ENCODE results near the gene RXRA.

RXRA gene

DNA sequence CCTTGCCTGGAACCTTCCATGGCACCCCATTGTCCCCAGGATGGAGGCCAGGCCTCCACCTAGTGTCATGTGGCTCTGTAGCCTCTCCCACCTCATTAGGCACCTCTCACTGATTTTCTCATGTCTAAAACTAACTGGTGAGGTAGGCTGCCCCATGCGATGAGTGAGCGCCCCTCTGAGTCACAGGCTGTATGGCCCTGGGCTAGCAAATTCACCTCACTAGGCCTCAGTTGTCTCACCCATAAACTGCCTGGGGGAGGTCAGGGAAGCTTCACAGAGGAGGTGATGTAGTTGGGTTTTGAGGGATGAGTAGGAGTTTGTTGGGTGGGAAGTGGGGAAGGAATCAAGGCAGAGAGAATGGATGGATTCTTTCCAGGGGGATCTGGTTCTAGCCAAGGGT, 8.8 kb downstream of the RXRA start:
- Mint-ChIP-seq H3K27me3 (ENCODE audit: low read depth, poor library complexity) (peaks cover 2% of the 10 kb centered on the region), H3K4me3 (no peak overlapping the region), H3K9me3 (no peaks in the 10 kb centered on the region), H3K36me3 (ENCODE audit: low read depth) (no peaks in the 10 kb centered on the region), H3K27ac (no peak overlapping the region), H3K4me1 (peaks cover 47% of the 10 kb centered on the region)
- no peak for DNase-seq
- TF ChIP-seq, protein P1, sequence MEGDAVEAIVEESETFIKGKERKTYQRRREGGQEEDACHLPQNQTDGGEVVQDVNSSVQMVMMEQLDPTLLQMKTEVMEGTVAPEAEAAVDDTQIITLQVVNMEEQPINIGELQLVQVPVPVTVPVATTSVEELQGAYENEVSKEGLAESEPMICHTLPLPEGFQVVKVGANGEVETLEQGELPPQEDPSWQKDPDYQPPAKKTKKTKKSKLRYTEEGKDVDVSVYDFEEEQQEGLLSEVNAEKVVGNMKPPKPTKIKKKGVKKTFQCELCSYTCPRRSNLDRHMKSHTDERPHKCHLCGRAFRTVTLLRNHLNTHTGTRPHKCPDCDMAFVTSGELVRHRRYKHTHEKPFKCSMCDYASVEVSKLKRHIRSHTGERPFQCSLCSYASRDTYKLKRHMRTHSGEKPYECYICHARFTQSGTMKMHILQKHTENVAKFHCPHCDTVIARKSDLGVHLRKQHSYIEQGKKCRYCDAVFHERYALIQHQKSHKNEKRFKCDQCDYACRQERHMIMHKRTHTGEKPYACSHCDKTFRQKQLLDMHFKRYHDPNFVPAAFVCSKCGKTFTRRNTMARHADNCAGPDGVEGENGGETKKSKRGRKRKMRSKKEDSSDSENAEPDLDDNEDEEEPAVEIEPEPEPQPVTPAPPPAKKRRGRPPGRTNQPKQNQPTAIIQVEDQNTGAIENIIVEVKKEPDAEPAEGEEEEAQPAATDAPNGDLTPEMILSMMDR (IDR thresholded peaks at IDR 0.05), result no peak

DNA sequence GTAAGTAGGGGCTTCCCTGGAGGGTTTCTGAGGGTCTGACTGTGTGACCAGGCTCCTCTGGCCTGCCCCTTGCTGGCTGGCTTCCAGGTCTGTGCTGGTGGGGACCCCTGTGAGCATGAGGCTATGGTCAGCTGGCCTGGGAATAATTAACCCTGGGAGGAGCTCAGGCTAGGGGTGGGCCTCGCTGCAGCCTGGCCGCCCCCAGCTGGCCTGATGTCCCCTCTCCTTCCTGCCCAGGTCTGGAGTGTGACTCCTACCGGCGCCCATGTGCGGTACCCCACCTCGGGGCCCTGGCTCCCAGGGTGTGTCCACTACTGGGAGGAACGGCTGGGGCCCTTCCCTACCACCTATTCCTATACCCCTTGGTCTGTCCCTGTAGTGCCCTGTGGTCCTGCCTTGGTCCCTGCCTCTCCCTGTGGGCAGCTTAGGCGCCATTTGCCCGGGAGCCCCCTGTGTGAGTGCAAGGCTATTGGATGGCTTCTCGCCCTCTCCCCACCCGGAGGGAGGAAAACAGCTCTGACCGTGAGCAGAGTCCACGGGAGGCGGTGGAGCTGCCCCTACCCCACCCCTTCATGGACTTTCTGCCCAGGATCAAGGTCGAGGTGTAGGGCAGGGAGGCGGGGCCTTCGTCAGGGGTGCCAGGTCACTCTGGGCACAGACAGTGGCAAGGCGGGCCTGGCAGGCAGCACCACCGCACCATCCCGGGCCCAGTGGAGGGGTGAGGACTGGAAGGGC, 9.4 kb downstream of the RXRA start:
- H3K4me1 Mint-ChIP-seq, result peaks cover 42% of the 10 kb centered on the region
- H3K36me3 Mint-ChIP-seq (ENCODE audit: low read depth), result no peaks in the 10 kb centered on the region
- no peak overlapping the region for H3K4me3 Mint-ChIP-seq
- H3K27me3 Mint-ChIP-seq (ENCODE audit: low read depth, poor library complexity), result peaks cover 5% of the 10 kb centered on the region
- H3K9me3 Mint-ChIP-seq, result no peaks in the 10 kb centered on the region
- TF ChIP-seq, protein P1 (IDR thresholded peaks at IDR 0.05), result no peak
- no peak overlapping the region for H3K27ac Mint-ChIP-seq
- no peak for DNase-seq

DNA sequence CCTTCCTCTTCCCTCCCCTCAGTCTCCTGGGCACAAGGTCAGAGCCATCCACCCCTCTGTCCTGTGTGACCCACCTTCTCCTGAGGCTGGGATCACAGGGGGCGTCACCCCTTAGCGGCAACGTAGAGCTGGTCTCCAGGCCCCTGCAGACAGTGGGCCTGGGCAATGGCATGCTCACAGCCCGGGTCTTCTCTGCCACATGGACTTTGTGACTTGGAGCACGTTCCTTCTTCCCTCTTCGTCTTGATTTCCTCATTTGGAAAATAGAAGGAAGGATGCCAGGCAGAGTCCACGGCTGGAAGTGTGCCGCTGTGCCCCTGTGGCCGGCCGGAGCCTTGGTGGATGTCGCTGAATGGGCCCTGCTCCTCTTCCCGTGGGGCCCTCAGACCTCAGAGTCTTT, 10.0 kb downstream of the RXRA start:
- Mint-ChIP-seq H3K9me3 (no peaks in the 10 kb centered on the region), H3K27ac (no peak overlapping the region), H3K4me3 (no peak overlapping the region), H3K4me1 (peaks cover 36% of the 10 kb centered on the region), H3K36me3 (ENCODE audit: low read depth) (no peaks in the 10 kb centered on the region), H3K27me3 (ENCODE audit: low read depth, poor library complexity) (peaks cover 5% of the 10 kb centered on the region)
- TF ChIP-seq, protein P1 (IDR thresholded peaks at IDR 0.05), result no peak
- no peak for DNase-seq

DNA sequence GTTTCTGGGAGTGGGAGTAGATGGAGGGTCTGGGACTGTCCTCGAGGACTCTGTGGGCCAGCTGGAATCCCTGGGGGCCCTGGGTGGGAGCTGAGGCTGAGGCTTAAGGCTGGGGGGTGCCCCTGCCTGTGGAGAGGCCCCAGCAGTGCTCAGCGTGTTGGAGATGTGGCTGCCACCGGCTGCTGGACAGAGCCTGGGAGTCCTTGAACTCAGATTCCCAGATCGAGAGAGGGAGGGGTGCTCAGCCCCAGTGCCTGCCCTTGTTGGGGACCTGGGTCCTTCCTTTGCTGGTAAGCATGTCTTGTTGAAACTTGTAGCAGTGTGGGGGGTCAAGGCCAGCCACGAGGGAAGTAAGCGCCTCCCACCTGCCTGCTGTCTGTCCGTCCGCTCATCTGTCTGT, 10.7 kb downstream of the RXRA start:
- no peak overlapping the region for H3K4me3 Mint-ChIP-seq
- no peaks in the 10 kb centered on the region for H3K9me3 Mint-ChIP-seq
- TF ChIP-seq, protein P1 (IDR thresholded peaks at IDR 0.05), result no peak
- no peaks in the 10 kb centered on the region for H3K36me3 Mint-ChIP-seq (ENCODE audit: low read depth)
- H3K27me3 Mint-ChIP-seq (ENCODE audit: low read depth, poor library complexity), result peaks cover 5% of the 10 kb centered on the region
- peaks cover 39% of the 10 kb centered on the region for H3K4me1 Mint-ChIP-seq
- H3K27ac Mint-ChIP-seq, result peak overlapping the region; percentile 61
- no peak for DNase-seq

DNA sequence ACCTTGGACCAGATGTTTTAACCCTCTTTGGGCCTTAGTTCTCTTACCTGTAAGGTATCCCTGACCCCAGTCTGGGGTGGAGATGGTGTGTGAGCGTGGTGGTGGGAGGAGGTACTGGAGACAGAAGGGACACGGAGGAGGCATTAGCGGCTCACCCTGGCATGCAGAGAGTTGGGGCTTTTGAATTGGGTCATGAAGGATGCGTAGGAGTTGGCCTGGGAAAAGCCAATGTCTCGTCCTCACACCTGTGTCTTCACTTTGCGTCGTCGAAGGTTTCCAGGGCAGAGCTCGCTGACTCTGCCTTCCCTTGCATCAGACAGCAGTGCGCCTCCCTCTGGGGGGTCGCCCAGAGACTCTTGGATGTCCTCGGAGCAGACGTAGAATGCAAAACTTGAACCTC, 11.2 kb downstream of the RXRA start:
- TF ChIP-seq, protein P1 (IDR thresholded peaks at IDR 0.05), result no peak
- peak overlapping the region; percentile 88 for H3K27ac Mint-ChIP-seq
- H3K9me3 Mint-ChIP-seq, result no peaks in the 10 kb centered on the region
- peaks cover 43% of the 10 kb centered on the region for H3K4me1 Mint-ChIP-seq
- no peak for DNase-seq
- peaks cover 5% of the 10 kb centered on the region for H3K27me3 Mint-ChIP-seq (ENCODE audit: low read depth, poor library complexity)
- H3K4me3 Mint-ChIP-seq, result no peak overlapping the region
- no peaks in the 10 kb centered on the region for H3K36me3 Mint-ChIP-seq (ENCODE audit: low read depth)

Measured in nephron progenitor cell (in vitro differentiated cells).